ENCODE data around the gene KHNYN.

KHNYN gene

GRCh38 chr14:24401810-24402702 is 27.7 kb upstream of the KHNYN start:
- DNase-seq (ENCODE audit: low read depth) = no peak

DNA sequence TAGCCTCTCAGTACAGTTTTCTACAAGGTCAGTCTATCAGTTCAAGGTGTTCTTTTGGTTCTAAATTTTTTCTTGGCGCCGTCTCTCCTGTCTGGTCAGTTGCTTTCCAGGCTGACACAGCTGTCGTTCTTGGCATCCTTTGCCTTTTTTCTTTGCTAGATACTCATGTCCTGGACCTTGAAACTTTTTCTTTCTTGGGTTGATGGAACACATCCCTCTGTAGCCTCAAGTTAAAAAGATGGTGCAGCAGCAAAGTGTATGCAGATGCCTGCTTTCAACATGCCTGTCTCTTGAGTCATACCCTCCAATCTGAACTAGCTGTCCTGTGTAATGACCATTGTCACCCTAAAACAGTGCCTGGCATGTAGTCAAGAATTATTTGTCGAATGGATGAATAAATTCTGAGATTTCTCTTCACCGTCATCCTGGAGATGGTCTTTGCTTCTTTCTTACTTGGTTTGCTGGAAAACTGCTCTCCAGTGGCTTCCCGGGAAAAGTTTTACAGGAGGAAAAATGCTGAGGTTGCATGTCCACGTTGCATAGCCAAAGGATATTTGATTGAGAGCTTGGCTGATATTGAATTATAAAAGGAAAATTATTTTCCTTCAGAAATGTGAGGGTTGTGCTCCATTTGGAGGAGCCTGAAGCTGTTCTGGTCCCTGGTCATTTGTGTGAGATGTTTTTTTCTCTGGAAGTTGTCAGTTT is 26.3 kb upstream of the KHNYN start:
- DNase-seq (ENCODE audit: low read depth) = no peak

GRCh38 chr14:24404814-24405213 is 24.9 kb upstream of the KHNYN start:
- DNase-seq (ENCODE audit: low read depth) = no peak

GRCh38 chr14:24406416-24406815 is 23.3 kb upstream of the KHNYN start:
- DNase-seq (ENCODE audit: low read depth) = no peak

DNA sequence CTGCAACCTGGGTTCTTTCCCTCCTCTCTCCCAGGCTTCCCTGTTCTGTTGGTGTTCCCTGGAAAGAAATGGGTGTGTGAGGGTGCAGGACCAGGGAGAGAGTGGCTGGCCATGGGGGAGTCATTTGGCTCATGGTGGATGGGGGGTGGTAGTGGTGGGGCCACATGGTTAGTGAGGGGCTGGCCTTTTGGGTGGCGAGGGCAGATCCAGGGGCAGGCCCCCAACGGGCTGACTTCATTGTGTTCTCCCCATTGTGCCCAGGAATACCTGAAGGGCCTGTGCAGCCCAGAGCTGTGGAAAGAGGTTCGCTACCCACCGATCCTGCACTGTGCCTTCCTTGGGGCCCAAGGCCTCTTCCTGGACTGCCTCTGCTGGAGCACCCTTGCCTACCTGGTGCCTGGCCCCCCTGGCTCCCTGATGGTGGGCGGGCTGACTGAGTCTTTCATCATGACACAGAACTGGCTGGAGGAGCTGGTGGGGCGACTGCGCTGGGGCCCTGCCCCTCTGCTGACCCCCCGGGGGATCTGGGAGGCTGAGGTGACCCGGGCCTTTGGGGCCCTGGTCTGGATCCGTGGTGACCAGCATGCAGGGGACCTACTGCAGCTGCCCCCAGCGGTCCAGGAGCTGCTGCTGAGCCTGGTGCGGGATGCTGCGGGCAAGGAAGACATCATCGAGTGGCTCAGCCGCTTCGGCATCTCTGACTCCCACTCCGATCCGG is 22.0 kb upstream of the KHNYN start:
- no peak for DNase-seq (ENCODE audit: low read depth)

GRCh38 chr14:24408764-24409163 is 21.0 kb upstream of the KHNYN start:
- DNase-seq (ENCODE audit: low read depth) = no peak

DNA sequence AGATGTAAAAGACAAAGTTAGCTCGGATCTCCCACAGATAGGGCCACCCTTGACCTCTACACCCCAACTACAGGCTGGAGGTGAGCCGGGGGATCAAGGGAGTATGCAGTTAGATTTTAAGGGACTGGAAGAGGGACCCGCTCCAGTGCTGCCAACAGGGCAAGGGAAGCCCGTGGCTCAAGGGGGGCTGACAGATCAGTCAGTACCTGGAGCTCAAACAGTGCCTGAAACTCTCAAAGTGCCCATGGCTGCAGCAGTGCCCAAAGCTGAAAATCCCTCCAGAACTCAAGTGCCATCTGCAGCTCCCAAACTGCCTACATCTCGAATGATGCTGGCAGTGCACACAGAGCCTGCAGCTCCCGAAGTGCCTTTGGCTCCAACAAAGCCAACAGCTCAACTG is 20.6 kb upstream of the KHNYN start:
- DNase-seq (ENCODE audit: low read depth) = no peak

DNA sequence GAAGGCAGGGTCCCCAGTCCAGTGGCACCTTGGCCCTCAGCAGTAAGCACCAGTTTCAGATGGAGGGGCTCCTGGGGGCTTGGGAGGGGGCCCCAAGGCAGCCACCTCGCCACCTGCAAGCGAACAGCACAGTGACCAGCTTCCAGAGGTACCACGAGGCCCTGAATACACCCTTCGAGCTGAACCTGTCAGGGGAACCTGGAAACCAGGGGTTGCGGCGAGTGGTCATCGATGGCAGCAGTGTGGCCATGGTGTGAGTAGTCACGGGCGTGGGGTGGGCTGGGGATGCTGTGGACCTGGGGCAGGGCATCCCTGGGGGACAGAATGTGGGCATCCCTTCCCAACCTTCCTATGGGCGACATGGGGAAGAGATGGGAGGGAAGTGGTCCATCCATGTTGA is 19.8 kb upstream of the KHNYN start:
- DNase-seq (ENCODE audit: low read depth) = no peak

DNA sequence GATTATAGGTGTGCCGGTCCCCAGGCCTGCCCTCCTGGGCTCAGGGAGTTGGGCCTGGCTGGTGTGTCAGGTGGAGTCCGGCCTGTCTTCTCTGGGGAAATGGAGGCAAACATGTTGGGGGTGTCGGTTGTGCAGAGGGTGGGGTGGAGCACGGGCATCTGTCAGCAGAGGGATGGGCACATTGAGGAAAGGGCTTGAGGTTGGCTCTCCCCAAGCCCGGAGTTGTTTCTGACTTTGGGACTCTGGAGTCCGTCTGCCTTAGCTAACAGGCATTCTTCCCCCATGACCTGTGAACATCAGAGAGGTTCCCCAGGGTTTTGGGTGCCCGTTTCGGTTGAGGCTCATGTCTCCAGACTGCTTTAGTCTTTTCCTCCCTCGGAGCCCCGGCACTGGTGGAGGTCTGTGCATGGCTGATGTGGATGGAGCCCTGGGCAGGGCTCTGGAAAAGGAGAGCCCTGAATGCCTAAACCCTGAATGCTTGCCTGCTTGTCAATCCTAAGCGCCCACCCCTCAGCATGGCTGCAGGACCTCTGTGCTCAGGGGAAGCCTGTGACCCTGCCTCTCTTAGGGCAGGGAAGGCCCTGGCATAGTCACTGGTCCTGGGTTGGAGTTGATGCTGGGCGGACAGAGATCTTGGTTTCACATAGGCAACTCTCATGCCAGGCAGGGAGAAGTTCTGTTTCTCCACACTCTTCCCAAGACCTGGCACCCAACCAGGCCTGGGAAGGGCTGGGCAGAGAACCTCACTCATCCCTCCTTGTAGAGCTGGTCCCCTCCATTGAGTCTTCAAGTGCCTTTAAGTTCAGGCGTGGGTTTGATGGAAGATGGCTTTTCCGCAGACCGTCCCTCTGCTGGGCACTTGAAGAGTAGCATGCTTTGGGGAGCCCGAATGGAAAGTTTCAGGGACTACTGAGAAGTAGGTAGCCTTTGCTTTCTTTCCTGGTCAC is 18.0 kb upstream of the KHNYN start:
- DNase-seq (ENCODE audit: low read depth) = no peak

GRCh38 chr14:24414077-24414476 is 15.7 kb upstream of the KHNYN start:
- DNase-seq (ENCODE audit: low read depth) = no peak

GRCh38 chr14:24414732-24415420 is 14.9 kb upstream of the KHNYN start:
- no peak for DNase-seq (ENCODE audit: low read depth)

DNA sequence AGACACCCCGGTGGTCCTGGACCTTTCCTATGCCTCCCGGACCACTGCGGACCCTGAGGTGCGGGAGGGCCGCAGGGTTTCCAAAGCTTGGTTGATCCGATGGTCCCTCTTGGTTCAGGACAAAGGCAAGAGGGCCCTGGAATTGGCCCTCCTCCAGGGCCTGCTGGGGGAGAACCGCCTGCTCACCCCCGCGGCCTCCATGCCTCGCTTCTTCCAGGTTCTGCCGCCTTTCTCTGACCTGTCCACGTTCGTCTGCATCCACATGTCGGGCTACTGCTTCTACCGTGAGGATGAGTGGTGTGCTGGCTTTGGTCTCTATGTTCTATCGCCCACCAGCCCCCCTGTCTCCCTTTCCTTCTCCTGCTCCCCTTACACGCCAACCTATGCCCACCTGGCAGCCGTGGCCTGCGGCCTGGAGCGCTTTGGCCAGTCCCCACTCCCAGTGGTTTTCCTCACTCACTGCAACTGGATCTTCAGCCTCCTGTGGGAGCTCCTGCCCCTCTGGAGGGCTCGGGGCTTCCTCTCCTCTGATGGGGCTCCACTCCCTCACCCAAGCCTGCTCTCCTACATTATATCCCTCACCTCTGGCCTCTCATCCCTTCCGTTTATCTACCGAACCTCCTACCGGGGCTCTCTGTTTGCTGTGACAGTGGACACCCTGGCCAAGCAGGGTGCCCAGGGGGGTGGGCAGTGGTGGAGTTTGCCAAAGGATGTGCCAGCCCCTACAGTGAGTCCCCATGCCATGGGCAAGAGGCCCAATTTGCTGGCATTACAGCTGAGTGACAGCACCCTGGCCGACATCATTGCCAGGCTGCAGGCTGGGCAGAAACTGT is 14.1 kb upstream of the KHNYN start:
- DNase-seq (ENCODE audit: low read depth) = no peak

GRCh38 chr14:24416254-24416931 is 13.4 kb upstream of the KHNYN start:
- no peak for DNase-seq (ENCODE audit: low read depth)

GRCh38 chr14:24416932-24417619 is 12.7 kb upstream of the KHNYN start:
- no peak for DNase-seq (ENCODE audit: low read depth)

GRCh38 chr14:24417832-24418491 is 11.8 kb upstream of the KHNYN start:
- no peak for DNase-seq (ENCODE audit: low read depth)

GRCh38 chr14:24418492-24418873 is 11.3 kb upstream of the KHNYN start:
- DNase-seq (ENCODE audit: low read depth) = no peak

DNA sequence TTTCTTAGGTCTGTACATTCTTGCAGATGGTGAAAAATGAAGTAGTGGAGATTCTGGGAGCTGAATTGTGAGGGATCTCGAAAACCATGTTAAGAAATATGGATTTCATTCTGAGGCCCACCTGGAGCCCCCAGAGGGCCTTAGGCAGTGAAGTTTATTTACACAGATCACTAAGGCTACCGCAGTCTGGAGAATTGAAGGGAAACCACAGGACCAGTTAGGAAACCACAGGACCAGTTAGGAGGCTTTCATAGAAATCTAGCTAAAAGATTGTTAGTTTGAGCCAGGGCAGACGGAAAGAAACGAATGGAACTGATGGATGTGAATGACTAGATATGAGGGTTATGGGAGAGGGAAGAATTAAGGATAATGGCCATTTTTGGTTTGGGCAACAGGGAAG is 7.5 kb upstream of the KHNYN start:
- no peak for DNase-seq (ENCODE audit: low read depth)
